ENCODE data around the gene AMFR. TPM values are rescaled to one million over a fixed set of nuclear protein-coding genes. Genes with fewer than 3 reads are reported as not detected.

AMFR gene
- polyA plus RNA-seq, 1 donor (not counting 4 experiments of a cell fraction or from before 2014, with no cell fraction given) = 36.9 TPM

- dilution Hi-C loops (cut with MboI; ENCODE audit: extremely low pct_ligation_motif_present, low sequenced_read_pairs) = no loop called here
- Histone ChIP-seq H3K4me2 (ENCODE audit: control insufficient read depth, extremely low read depth, insufficient read depth, low read depth, low read length) (peak overlapping the region; percentile 95), H3K27me3 (ENCODE audit: control insufficient read depth, extremely low read depth, insufficient read depth, low read length) (no peaks in the 10 kb centered on the region), H3K27ac (ENCODE audit: control insufficient read depth, insufficient read depth, low read length) (peak overlapping the region; percentile 56), H3K4me1 (ENCODE audit: control insufficient read depth, extremely low read depth, insufficient read depth, low read length) (peaks cover 22% of the 10 kb centered on the region), H3K79me2 (ENCODE audit: control insufficient read depth, insufficient read depth, low read length) (peaks cover 74% of the 10 kb centered on the region), H3K36me3 (ENCODE audit: control insufficient read depth in 2 of 2, extremely low read depth in 1 of 2, insufficient read depth in 2 of 2, low read length in 2 of 2) (peaks cover 11 to 23% of the 10 kb centered on the region in 2 experiments), H3K9me1 (ENCODE audit: control insufficient read depth, extremely low read depth, insufficient read depth, low read length) (no peaks in the 10 kb centered on the region), H3K9me3 (ENCODE audit: control insufficient read depth, low read depth, low read length) (no peaks in the 10 kb centered on the region), H3K9ac (ENCODE audit: control insufficient read depth, extremely low read depth, insufficient read depth, low read length) (peak overlapping the region; percentile 88), H4K20me1 (ENCODE audit: control insufficient read depth, extremely low read depth, insufficient read depth, low read length) (no peaks in the 10 kb centered on the region), H3K4me3 (ENCODE audit: control insufficient read depth in 2 of 3, extremely low read depth in 1 of 3, insufficient read depth in 2 of 3, low read depth in 1 of 3, low read length in 3 of 3) (peak overlapping the region; percentile 89 to 96 (median 90)), H2AFZ (ENCODE audit: control insufficient read depth, low read length) (peak overlapping the region; percentile 90)
- DNase-seq (ENCODE audit: low read depth, low spot score) = no peak
- FAIRE-seq = peak; percentile 9
- no peak for TF ChIP-seq CTCF (optimal IDR thresholded peaks at IDR 0.05 in 1 of 3, IDR thresholded peaks at IDR 0.05 in 1 of 3, conservative IDR thresholded peaks at IDR 0.05 in 1 of 3; ENCODE audit: extremely low read depth in 1 of 3, insufficient read depth in 2 of 3, low read length in 3 of 3)
- TF ChIP-seq EZH2 (IDR thresholded peaks at IDR 0.05; ENCODE audit: low read length) = no peak
These were observed 25.1 kb upstream of the AMFR start for GRCh38 chr16:56450275-56450985.

- Histone ChIP-seq H3K9ac (ENCODE audit: control insufficient read depth, extremely low read depth, insufficient read depth, low read length) (no peak overlapping the region), H3K9me1 (ENCODE audit: control insufficient read depth, extremely low read depth, insufficient read depth, low read length) (no peaks in the 10 kb centered on the region), H4K20me1 (ENCODE audit: control insufficient read depth, extremely low read depth, insufficient read depth, low read length) (no peaks in the 10 kb centered on the region), H3K4me3 (ENCODE audit: control insufficient read depth in 2 of 3, extremely low read depth in 1 of 3, insufficient read depth in 2 of 3, low read depth in 1 of 3, low read length in 3 of 3) (no peak overlapping the region), H3K4me2 (ENCODE audit: control insufficient read depth, extremely low read depth, insufficient read depth, low read depth, low read length) (no peak overlapping the region), H3K27ac (ENCODE audit: control insufficient read depth, insufficient read depth, low read length) (no peak overlapping the region), H3K27me3 (ENCODE audit: control insufficient read depth, extremely low read depth, insufficient read depth, low read length) (no peaks in the 10 kb centered on the region), H3K4me1 (ENCODE audit: control insufficient read depth, extremely low read depth, insufficient read depth, low read length) (peaks cover 28% of the 10 kb centered on the region), H3K79me2 (ENCODE audit: control insufficient read depth, insufficient read depth, low read length) (peaks cover 68% of the 10 kb centered on the region), H3K9me3 (ENCODE audit: control insufficient read depth, low read depth, low read length) (no peaks in the 10 kb centered on the region), H3K36me3 (ENCODE audit: control insufficient read depth in 2 of 2, extremely low read depth in 1 of 2, insufficient read depth in 2 of 2, low read length in 2 of 2) (peaks cover 3 to 21% of the 10 kb centered on the region in 2 experiments), H2AFZ (ENCODE audit: control insufficient read depth, low read length) (no peak overlapping the region)
- DNase-seq (ENCODE audit: low read depth, low spot score) (no peak), FAIRE-seq (no peak)
- TF ChIP-seq EZH2 (IDR thresholded peaks at IDR 0.05; ENCODE audit: low read length) = no peak
- no peak for TF ChIP-seq CTCF (optimal IDR thresholded peaks at IDR 0.05 in 1 of 3, IDR thresholded peaks at IDR 0.05 in 1 of 3, conservative IDR thresholded peaks at IDR 0.05 in 1 of 3; ENCODE audit: extremely low read depth in 1 of 3, insufficient read depth in 2 of 3, low read length in 3 of 3)
- dilution Hi-C loops (cut with MboI; ENCODE audit: extremely low pct_ligation_motif_present, low sequenced_read_pairs) = no loop called here
These were observed 22.7 kb upstream of the AMFR start for GRCh38 chr16:56448005-56448404.

All from keratinocyte (primary cell).